ENCODE results near the gene ABCC4.
"Not testable (repeated sequence)": the region's sequence is repeated elsewhere in the genome, so short reads cannot be mapped to it uniquely, and the experiment has no call there.

The ABCC4 gene

GRCh38 chr13:95317039-95317989 is 16.1 kb upstream of the ABCC4 start:
- no peak overlapping the region for H3K27ac Mint-ChIP-seq
- H3K9me3 Mint-ChIP-seq, result no peaks in the 10 kb centered on the region
- H3K27me3 Mint-ChIP-seq, result peaks cover 10% of the 10 kb centered on the region
- H3K36me3 Mint-ChIP-seq (ENCODE audit: low read depth), result no peaks in the 10 kb centered on the region
- H3K4me1 Mint-ChIP-seq (ENCODE audit: low read depth), result no peaks in the 10 kb centered on the region
- no peak overlapping the region for H3K4me3 Mint-ChIP-seq

GRCh38 chr13:95315752-95316151 is 14.5 kb upstream of the ABCC4 start:
- no peak overlapping the region for H3K4me3 Mint-ChIP-seq
- no peak overlapping the region for H3K27ac Mint-ChIP-seq
- no peaks in the 10 kb centered on the region for H3K9me3 Mint-ChIP-seq
- H3K4me1 Mint-ChIP-seq (ENCODE audit: low read depth), result no peaks in the 10 kb centered on the region
- no peaks in the 10 kb centered on the region for H3K36me3 Mint-ChIP-seq (ENCODE audit: low read depth)
- H3K27me3 Mint-ChIP-seq, result peaks cover 17% of the 10 kb centered on the region

- no peak overlapping the region for H3K4me3 Mint-ChIP-seq
- H3K9me3 Mint-ChIP-seq, result no peaks in the 10 kb centered on the region
- H3K27ac Mint-ChIP-seq, result no peak overlapping the region
Measured at GRCh38 chr13:95307507-95307906, 6.3 kb upstream of the ABCC4 start.

GRCh38 chr13:95304453-95304852 is 3.2 kb upstream of the ABCC4 start:
- Mint-ChIP-seq H3K4me3 (no peak overlapping the region), H3K27me3 (peaks cover 6% of the 10 kb centered on the region), H3K9me3 (no peaks in the 10 kb centered on the region), H3K4me1 (ENCODE audit: low read depth) (peaks cover 27% of the 10 kb centered on the region), H3K27ac (no peak overlapping the region), H3K36me3 (ENCODE audit: low read depth) (peaks cover 10% of the 10 kb centered on the region)

More at GRCh38 chr13:95307507-95307906, 6.3 kb upstream of the ABCC4 start:
- peaks cover 5% of the 10 kb centered on the region for H3K4me1 Mint-ChIP-seq (ENCODE audit: low read depth)
- peaks cover 3% of the 10 kb centered on the region for H3K36me3 Mint-ChIP-seq (ENCODE audit: low read depth)
- peaks cover 11% of the 10 kb centered on the region for H3K27me3 Mint-ChIP-seq

GRCh38 chr13:95301968-95302393 is 730 bp upstream of the ABCC4 start:
- Mint-ChIP-seq H3K9me3 (no peaks in the 10 kb centered on the region), H3K27ac (peak overlapping the region; percentile 70), H3K4me3 (peak overlapping the region; percentile 71), H3K4me1 (ENCODE audit: low read depth) (peaks cover 43% of the 10 kb centered on the region), H3K27me3 (peaks cover 6% of the 10 kb centered on the region), H3K36me3 (ENCODE audit: low read depth) (peaks cover 19% of the 10 kb centered on the region)

- no peaks in the 10 kb centered on the region for H3K9me3 Mint-ChIP-seq
- peaks cover 19% of the 10 kb centered on the region for H3K36me3 Mint-ChIP-seq (ENCODE audit: low read depth)
- peaks cover 6% of the 10 kb centered on the region for H3K27me3 Mint-ChIP-seq
- peak overlapping the region; percentile 91 for H3K4me3 Mint-ChIP-seq
- H3K4me1 Mint-ChIP-seq (ENCODE audit: low read depth), result peaks cover 47% of the 10 kb centered on the region
- H3K27ac Mint-ChIP-seq, result peak overlapping the region; percentile 86
Measured at GRCh38 chr13:95300625-95301182, 547 bp downstream of the ABCC4 start.

- Mint-ChIP-seq H3K27me3 (peaks cover 6% of the 10 kb centered on the region), H3K4me3 (peak overlapping the region; percentile 91), H3K36me3 (ENCODE audit: low read depth) (peaks cover 19% of the 10 kb centered on the region), H3K4me1 (ENCODE audit: low read depth) (peaks cover 47% of the 10 kb centered on the region), H3K9me3 (no peaks in the 10 kb centered on the region), H3K27ac (peak overlapping the region; percentile 86)
Measured at GRCh38 chr13:95298971-95299621, 2.2 kb downstream of the ABCC4 start.

GRCh38 chr13:95298169-95298965 is 2.9 kb downstream of the ABCC4 start:
- Mint-ChIP-seq H3K9me3 (no peaks in the 10 kb centered on the region), H3K36me3 (ENCODE audit: low read depth) (peaks cover 19% of the 10 kb centered on the region), H3K27ac (no peak overlapping the region), H3K4me3 (no peak overlapping the region), H3K4me1 (ENCODE audit: low read depth) (peaks cover 47% of the 10 kb centered on the region), H3K27me3 (peaks cover 6% of the 10 kb centered on the region)

- Mint-ChIP-seq H3K4me1 (ENCODE audit: low read depth) (peaks cover 33% of the 10 kb centered on the region), H3K4me3 (no peak overlapping the region), H3K27ac (no peak overlapping the region), H3K27me3 (no peaks in the 10 kb centered on the region), H3K9me3 (no peaks in the 10 kb centered on the region), H3K36me3 (ENCODE audit: low read depth) (peaks cover 22% of the 10 kb centered on the region)
Measured at GRCh38 chr13:95296326-95296925, 4.8 kb downstream of the ABCC4 start.

GRCh38 chr13:95295026-95295425 is 6.2 kb downstream of the ABCC4 start:
- Mint-ChIP-seq H3K27ac (no peak overlapping the region), H3K4me3 (no peak overlapping the region), H3K4me1 (ENCODE audit: low read depth) (peaks cover 26% of the 10 kb centered on the region), H3K9me3 (no peaks in the 10 kb centered on the region), H3K36me3 (ENCODE audit: low read depth) (peaks cover 21% of the 10 kb centered on the region), H3K27me3 (no peaks in the 10 kb centered on the region)

- Mint-ChIP-seq H3K9me3 (no peaks in the 10 kb centered on the region), H3K36me3 (ENCODE audit: low read depth) (peaks cover 18% of the 10 kb centered on the region), H3K27me3 (no peaks in the 10 kb centered on the region), H3K4me1 (ENCODE audit: low read depth) (peaks cover 9% of the 10 kb centered on the region), H3K4me3 (no peak overlapping the region), H3K27ac (no peak overlapping the region)
Measured at GRCh38 chr13:95292622-95293021, 8.6 kb downstream of the ABCC4 start.

- H3K9me3 Mint-ChIP-seq; H3K4me1 Mint-ChIP-seq (ENCODE audit: low read depth); H3K27me3 Mint-ChIP-seq; H3K4me3 Mint-ChIP-seq; H3K27ac Mint-ChIP-seq: not testable (repeated sequence)
- H3K36me3 Mint-ChIP-seq (ENCODE audit: low read depth), result peaks cover 18% of the 10 kb centered on the region
Measured at GRCh38 chr13:95289901-95290300, 11.3 kb downstream of the ABCC4 start.

- Mint-ChIP-seq H3K36me3 (ENCODE audit: low read depth) (peaks cover 18% of the 10 kb centered on the region), H3K27ac (no peak overlapping the region), H3K9me3 (no peaks in the 10 kb centered on the region), H3K4me1 (ENCODE audit: low read depth) (peaks cover 3% of the 10 kb centered on the region), H3K27me3 (no peaks in the 10 kb centered on the region), H3K4me3 (no peak overlapping the region)
Measured at GRCh38 chr13:95289020-95289444, 12.2 kb downstream of the ABCC4 start.

GRCh38 chr13:95284436-95284835 is 16.8 kb downstream of the ABCC4 start:
- Mint-ChIP-seq H3K27me3 (no peaks in the 10 kb centered on the region), H3K4me3 (no peak overlapping the region), H3K36me3 (ENCODE audit: low read depth) (peaks cover 12% of the 10 kb centered on the region), H3K27ac (no peak overlapping the region), H3K9me3 (no peaks in the 10 kb centered on the region), H3K4me1 (ENCODE audit: low read depth) (peaks cover 22% of the 10 kb centered on the region)
